ENCODE measurements around the gene KCTD6.

DNA sequence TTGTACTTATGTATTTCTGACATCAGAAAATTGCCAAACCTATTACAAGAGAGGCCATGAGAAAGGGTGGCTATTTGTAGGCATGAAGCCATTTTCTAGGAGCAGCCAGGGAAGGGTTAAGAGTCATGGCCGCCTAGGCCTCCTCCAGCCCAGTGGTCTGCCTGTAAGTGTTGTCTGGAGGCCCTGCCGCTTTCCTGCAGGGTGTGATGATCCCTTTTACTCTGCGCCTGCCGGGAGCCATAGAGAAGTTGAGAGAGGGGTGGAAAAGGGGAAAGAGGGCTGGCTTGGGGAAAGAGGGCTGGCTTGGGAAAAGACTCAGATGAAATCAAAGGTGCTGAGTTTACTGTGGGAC lies 29.1 kb upstream of the KCTD6 start:
- TF ChIP-seq, protein P1, sequence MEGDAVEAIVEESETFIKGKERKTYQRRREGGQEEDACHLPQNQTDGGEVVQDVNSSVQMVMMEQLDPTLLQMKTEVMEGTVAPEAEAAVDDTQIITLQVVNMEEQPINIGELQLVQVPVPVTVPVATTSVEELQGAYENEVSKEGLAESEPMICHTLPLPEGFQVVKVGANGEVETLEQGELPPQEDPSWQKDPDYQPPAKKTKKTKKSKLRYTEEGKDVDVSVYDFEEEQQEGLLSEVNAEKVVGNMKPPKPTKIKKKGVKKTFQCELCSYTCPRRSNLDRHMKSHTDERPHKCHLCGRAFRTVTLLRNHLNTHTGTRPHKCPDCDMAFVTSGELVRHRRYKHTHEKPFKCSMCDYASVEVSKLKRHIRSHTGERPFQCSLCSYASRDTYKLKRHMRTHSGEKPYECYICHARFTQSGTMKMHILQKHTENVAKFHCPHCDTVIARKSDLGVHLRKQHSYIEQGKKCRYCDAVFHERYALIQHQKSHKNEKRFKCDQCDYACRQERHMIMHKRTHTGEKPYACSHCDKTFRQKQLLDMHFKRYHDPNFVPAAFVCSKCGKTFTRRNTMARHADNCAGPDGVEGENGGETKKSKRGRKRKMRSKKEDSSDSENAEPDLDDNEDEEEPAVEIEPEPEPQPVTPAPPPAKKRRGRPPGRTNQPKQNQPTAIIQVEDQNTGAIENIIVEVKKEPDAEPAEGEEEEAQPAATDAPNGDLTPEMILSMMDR (IDR thresholded peaks at IDR 0.05; ENCODE audit: low read depth, low read length) = no peak
- no peak for TF ChIP-seq EZH2phosphoT487 (IDR thresholded peaks at IDR 0.05; ENCODE audit: low read depth)
